Gastrocnemius medialis (tissue), 4 donors: Measurements from ENCODE around the gene IFNA1.

Source experiments
- CTCF ChIP-seq, 5 experiments: fragments of 450-650 bp in 3 of 5; fragments of 200-600 bp in 2 of 5; sonication (generic) in 2 of 5; IDR thresholded peaks in 4 of 5; conservative IDR thresholded peaks in 1 of 5; 1 replicate in 4 of 5; 2 replicates in 1 of 5; pipeline ENCODE4 v1.5.1; 2016 to 2019; ENCODE audit warnings: antibody characterized with exemption in 5 of 5, mild to moderate bottlenecking in 3 of 5, moderate library complexity in 3 of 5
- POLR2A ChIP-seq, 2 donors: fragments of 450-650 bp; IDR thresholded peaks; one replicate each; pipeline ENCODE4 v1.6.1; 2017; ENCODE audit warnings: antibody characterized with exemption in 2 of 2, mild to moderate bottlenecking in 2 of 2, moderate library complexity in 2 of 2

DNA sequence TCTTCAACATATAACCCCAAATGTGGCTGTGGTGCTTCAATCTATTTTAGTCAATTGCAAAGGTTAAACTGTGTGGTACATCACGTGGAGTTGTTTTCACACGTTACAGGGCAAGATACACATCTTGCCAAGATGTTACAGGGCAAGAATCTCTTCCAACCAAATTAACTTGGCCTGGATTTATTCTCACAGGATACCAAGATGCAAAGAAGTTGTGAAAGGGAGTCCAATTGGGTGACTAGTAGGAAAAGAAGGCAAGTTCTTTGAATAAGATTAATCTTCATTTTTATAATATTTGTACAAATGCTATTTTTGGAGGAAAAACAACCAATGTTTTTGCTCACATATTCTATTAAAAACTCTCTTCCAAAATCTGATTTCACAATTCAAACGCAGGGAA is 36.1 kb upstream of the IFNA1 start:
- no peak for TF ChIP-seq POLR2A (IDR thresholded peaks at IDR 0.05)
- no peak for TF ChIP-seq CTCF (IDR thresholded peaks at IDR 0.05 in 4 of 5, conservative IDR thresholded peaks at IDR 0.05 in 1 of 5)
